GM21423 (cell line): ENCODE measurements around the gene STARD3.

Experiments
- ATAC-seq: cut with Tn5 transposase; IDR thresholded peaks from one replicate; pipeline ENCODE4 v1.9.1; 2021; ENCODE audit warnings: mild to moderate bottlenecking, moderate library complexity; ENCODE audit not compliant: unreplicated experiment

The STARD3 gene

GRCh38 chr17:39618956-39619785 is 17.8 kb upstream of the STARD3 start:
- ATAC-seq, result no peak

GRCh38 chr17:39619786-39620101 is 17.2 kb upstream of the STARD3 start:
- no peak for ATAC-seq

GRCh38 chr17:39621523-39622379 is 15.2 kb upstream of the STARD3 start:
- ATAC-seq, result peak; percentile 60

GRCh38 chr17:39622380-39623006 is 14.5 kb upstream of the STARD3 start:
- ATAC-seq, result no peak

- no peak for ATAC-seq
These were observed 13.5 kb upstream of the STARD3 start for GRCh38 chr17:39623356-39623950.

GRCh38 chr17:39624313-39624712 is 12.6 kb upstream of the STARD3 start:
- ATAC-seq, result no peak

GRCh38 chr17:39625198-39625785 is 11.7 kb upstream of the STARD3 start:
- ATAC-seq, result no peak

GRCh38 chr17:39626171-39627046 is 10.5 kb upstream of the STARD3 start, which contains the start of gene PPP1R1B:
Gene PPP1R1B (plus strand): TSS chr17:39626952. CDS start chr17:39627393, 441 bp downstream.
- no peak for ATAC-seq

GRCh38 chr17:39627047-39627711 is 9.8 kb upstream of the STARD3 start:
- no peak for ATAC-seq

GRCh38 chr17:39627712-39628516 is 9.0 kb upstream of the STARD3 start:
- no peak for ATAC-seq

- ATAC-seq, result no peak
These were observed 8.1 kb upstream of the STARD3 start for GRCh38 chr17:39628655-39629493.

- no peak for ATAC-seq
These were observed 7.5 kb upstream of the STARD3 start for GRCh38 chr17:39629494-39629880.

- ATAC-seq, result no peak
These were observed 7.0 kb upstream of the STARD3 start for GRCh38 chr17:39629898-39630297.

- ATAC-seq, result no peak
These were observed 5.5 kb upstream of the STARD3 start for GRCh38 chr17:39631403-39631802.

- ATAC-seq, result no peak
These were observed 4.6 kb upstream of the STARD3 start for GRCh38 chr17:39632153-39632941.

GRCh38 chr17:39633570-39634183 is 3.3 kb upstream of the STARD3 start:
- ATAC-seq, result no peak
